ENCODE measurements around the gene TEDC1. TPM values are rescaled to one million over a fixed set of nuclear protein-coding genes. Genes with fewer than 3 reads are reported as not detected.
A peak's percentile ranks its signal among the peaks of the same experiment; 100 is the strongest.

The TEDC1 gene
- total RNA-seq, 2 donors from 2014 or later, result 1.6 to 12.2 TPM

DNA sequence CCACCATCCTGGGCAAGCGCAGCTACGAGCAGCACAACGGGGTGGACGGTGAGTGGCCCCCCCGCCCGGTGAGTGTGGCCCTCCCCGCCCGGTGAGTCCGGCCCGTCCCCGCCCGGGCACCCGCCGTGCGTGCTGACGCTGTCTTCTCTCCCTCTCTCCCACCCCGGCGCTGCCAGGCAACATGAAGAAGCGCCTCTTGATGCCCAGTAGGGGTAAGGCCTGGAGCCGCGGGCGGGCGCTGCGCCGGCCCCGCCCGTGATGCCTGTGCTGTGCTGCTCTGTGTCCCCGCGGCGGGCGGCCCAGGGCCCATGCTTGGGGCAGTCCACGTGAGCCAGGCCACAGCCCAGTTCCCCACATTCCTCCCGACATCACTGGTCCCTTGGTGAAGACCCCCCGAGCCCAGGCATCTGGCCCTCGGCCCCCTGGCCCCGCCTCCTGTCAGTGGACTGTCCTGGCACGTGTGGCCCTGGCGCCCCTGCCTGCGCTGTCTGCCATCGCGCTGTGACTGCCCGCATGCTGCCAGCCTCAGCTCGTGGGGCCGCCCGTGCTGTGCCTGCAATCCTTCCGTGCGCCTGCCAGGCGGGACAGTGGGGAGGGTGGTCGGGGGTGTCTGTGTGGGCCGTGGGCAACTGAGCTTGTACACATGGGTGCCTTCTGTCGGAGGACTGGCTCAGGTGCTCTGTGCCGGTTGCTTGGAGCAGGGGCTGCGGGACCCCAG, 24.4 kb upstream of the TEDC1 start:
- intact Hi-C loops (cut with DNase I), result no loop called here
- no peaks in the 10 kb centered on the region for H3K27me3 ChIP-seq
- ATAC-seq (no peak), DNase-seq (no peak)
- peaks cover 0 to 11% of the 10 kb centered on the region in 2 donors for H3K36me3 ChIP-seq (replicated peaks in 1 of 2; ENCODE audit: insufficient read depth in 1 of 2, low read depth in 2 of 2)
- no peak overlapping the region for H3K4me3 ChIP-seq
- no peak for TF ChIP-seq POLR2A (IDR thresholded peaks at IDR 0.05)
- TF ChIP-seq CTCF (IDR thresholded peaks at IDR 0.05), result no peak
- H3K4me1 ChIP-seq, result peaks cover 11% of the 10 kb centered on the region
- no peak overlapping the region for H3K27ac ChIP-seq
- no peaks in the 10 kb centered on the region for H3K9me3 ChIP-seq
- 94 to 95% methylated on average over 18 to 51 of the region's 53 CpGs for WGBS, 2 donors

DNA sequence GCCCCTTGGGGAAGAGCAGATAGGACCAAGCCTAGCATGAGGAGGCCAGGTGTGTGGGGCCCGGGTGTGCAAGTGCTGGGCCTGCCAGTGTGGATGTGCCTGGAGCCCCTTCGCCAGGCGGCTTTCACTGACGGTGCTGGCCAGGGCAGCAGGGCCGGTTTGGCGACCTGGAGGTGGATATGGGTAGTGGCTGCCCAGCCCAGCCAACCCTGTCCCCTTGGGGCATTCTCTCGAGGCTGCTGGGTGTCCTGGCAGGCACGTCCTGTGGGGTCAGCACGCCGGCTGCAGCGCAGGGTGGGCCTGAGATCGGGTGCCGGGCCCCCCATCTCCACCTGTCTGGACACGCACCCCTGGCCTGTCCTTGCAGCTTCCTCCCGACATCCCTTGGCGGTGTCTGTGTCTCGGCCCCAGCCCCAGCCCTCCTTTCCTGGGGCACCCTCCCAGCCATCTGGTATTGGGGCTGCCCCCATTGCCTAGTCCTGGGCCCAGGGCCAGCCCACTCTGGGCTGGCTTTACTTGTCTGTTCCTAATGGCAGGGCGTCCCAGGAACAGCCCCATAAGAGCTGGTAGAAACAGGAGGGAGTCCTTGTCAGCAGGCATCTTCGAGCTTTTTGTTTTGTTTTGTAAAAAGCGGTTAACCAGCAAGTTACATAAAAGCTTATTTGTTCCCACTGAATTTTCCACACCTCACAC, 23.7 kb upstream of the TEDC1 start:
- H3K9me3 ChIP-seq, result no peaks in the 10 kb centered on the region
- no peak for ATAC-seq
- WGBS, 2 donors, result 92 to 98% methylated on average over 4 to 20 of the region's 20 CpGs
- H3K4me1 ChIP-seq, result peaks cover 18% of the 10 kb centered on the region
- TF ChIP-seq POLR2A (IDR thresholded peaks at IDR 0.05), result no peak
- no peak for TF ChIP-seq CTCF (IDR thresholded peaks at IDR 0.05)
- H3K27me3 ChIP-seq, result no peaks in the 10 kb centered on the region
- no peak for DNase-seq
- H3K36me3 ChIP-seq (replicated peaks in 1 of 2; ENCODE audit: insufficient read depth in 1 of 2, low read depth in 2 of 2), result peaks cover 0 to 11% of the 10 kb centered on the region in 2 donors
- H3K27ac ChIP-seq, result no peak overlapping the region
- intact Hi-C loops (cut with DNase I), result no loop called here
- H3K4me3 ChIP-seq, result no peak overlapping the region

DNA sequence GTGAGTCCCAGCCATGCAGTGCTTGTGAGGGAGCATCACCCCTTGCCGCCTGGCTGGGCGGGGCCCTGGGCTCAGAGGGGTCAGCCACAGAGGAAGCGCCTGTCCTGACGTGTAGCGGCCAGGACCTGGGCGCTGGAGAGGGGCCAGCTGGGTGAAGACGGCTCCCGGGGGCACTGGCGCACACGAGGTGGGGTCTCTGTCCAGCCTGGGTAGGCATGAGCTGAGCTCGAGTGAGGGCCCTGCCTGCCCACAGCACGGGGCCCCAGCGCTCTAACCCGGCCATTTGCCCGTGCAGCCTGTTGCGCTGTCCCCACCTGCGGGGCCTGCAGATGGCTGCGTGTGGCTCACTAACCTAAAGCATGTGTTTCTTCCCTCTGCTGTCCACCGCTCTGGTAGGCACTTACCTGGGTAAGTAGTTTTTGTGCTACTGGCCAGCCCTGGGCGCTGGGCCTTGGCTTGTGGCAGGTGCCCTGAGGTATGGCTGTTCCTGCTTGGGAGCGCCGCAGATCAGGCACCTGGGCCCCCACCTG, 23.0 kb upstream of the TEDC1 start:
- Histone ChIP-seq H3K27me3 (no peaks in the 10 kb centered on the region), H3K4me3 (no peak overlapping the region), H3K27ac (peak overlapping the region in 2 of 4 donors; percentile 50 to 53), H3K9me3 (no peaks in the 10 kb centered on the region), H3K36me3 (replicated peaks in 1 of 2; ENCODE audit: insufficient read depth in 1 of 2, low read depth in 2 of 2) (peaks cover 0 to 11% of the 10 kb centered on the region in 2 donors), H3K4me1 (peaks cover 24% of the 10 kb centered on the region)
- no peak for TF ChIP-seq CTCF (IDR thresholded peaks at IDR 0.05)
- no peak for TF ChIP-seq POLR2A (IDR thresholded peaks at IDR 0.05)
- intact Hi-C loops (cut with DNase I), result no loop called here
- no peak for DNase-seq
- 90 to 91% methylated on average over 6 to 22 of the region's 22 CpGs for WGBS, 2 donors
- no peak for ATAC-seq

DNA sequence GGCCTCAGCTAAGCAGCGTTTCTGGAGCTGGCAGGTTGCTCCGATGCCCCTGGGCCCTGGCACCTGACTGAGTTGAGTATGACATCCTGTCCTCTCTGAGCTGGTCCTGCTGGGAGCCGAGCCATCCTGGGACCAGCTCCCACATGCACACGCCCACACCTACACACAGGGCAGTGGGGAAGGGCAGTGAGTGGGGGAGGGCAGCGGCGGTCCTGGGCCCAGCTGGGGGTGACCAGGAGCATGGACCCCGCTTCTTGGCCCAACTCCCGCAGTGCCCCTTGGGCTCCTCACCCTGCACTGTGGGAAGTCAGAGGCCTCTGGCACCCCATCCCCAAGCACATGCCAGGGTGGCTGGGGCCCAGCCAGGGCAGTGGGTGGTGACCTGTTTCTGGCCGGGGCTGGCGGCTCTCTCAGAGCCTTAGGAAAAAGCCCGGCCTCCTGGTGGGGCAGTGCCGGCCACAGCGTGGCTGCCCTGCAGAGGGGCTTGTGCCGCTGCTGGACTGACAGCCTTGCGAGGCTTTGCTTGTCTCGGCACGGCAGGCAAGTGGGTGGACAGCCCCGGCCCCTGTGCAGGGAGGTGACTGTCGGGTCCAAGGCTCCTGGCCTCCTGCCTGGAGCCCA, 22.3 kb upstream of the TEDC1 start:
- intact Hi-C loops (cut with DNase I), result no loop called here
- no peak for DNase-seq
- TF ChIP-seq CTCF (IDR thresholded peaks at IDR 0.05) (no peak), POLR2A (IDR thresholded peaks at IDR 0.05) (no peak)
- peaks cover 0 to 11% of the 10 kb centered on the region in 2 donors for H3K36me3 ChIP-seq (replicated peaks in 1 of 2; ENCODE audit: insufficient read depth in 1 of 2, low read depth in 2 of 2)
- H3K27me3 ChIP-seq, result no peaks in the 10 kb centered on the region
- H3K9me3 ChIP-seq, result no peaks in the 10 kb centered on the region
- H3K4me3 ChIP-seq, result no peak overlapping the region
- WGBS, 2 donors, result 70 to 92% methylated on average over 6 to 19 of the region's 19 CpGs
- peaks cover 31% of the 10 kb centered on the region for H3K4me1 ChIP-seq
- H3K27ac ChIP-seq, result peak overlapping the region in 2 of 4 donors; percentile 50 to 53
- ATAC-seq, result no peak

All from body of pancreas (tissue), 4 donors.